OCI-LY1 (cell line): Measurements from ENCODE around the gene CLEC16A.
A peak's percentile ranks its signal among the peaks of the same experiment; 100 is the strongest.

ENCODE experiments used
- H2AFZ ChIP-seq: fragments of 200-600 bp; sonication (generic), shearing (Covaris generic); 2 replicates; pipeline ENCODE4 v1.6.0; 2014; ENCODE audit warnings: antibody characterized with exemption, mild to moderate bottlenecking, low read length
- H3F3A ChIP-seq: fragments of 200-600 bp; sonication (generic), shearing (Covaris generic); 2 replicates; pipeline ENCODE4 v1.6.0; 2014; ENCODE audit warnings: mild to moderate bottlenecking, antibody characterized with exemption, low read length, moderate library complexity; ENCODE audit not compliant: insufficient read depth
- H3K27ac ChIP-seq: fragments of 200-600 bp; sonication (generic); 2 replicates; pipeline ENCODE4 v1.5.1; 2014; ENCODE audit warnings: low read length, mixed run types, mild to moderate bottlenecking, low read depth; ENCODE audit not compliant: poor library complexity, severe bottlenecking
- H3K27me3 ChIP-seq: fragments of 200-600 bp; sonication (generic); 2 replicates; pipeline ENCODE4 v1.6.0; 2014; ENCODE audit warnings: antibody characterized with exemption, mild to moderate bottlenecking, low read length, moderate library complexity; ENCODE audit not compliant: insufficient read depth
- H3K36me3 ChIP-seq: fragments of 200-600 bp; sonication (generic); 2 replicates; pipeline ENCODE4 v1.6.1; 2014; ENCODE audit warnings: mild to moderate bottlenecking, antibody characterized with exemption, low read length, moderate library complexity, mixed read lengths; ENCODE audit not compliant: insufficient read depth
- H3K4me1 ChIP-seq: fragments of 200-600 bp; sonication (generic); 2 replicates; pipeline ENCODE4 v1.5.1; 2014; ENCODE audit warnings: mild to moderate bottlenecking, low read length, moderate library complexity; ENCODE audit not compliant: insufficient read depth, severe bottlenecking
- H3K4me2 ChIP-seq: fragments of 200-600 bp; sonication (generic), shearing (Covaris generic); 2 replicates; pipeline ENCODE4 v1.6.1; 2014; ENCODE audit warnings: low read length
- H3K4me3 ChIP-seq: fragments of 200-600 bp; sonication (generic); 2 replicates; pipeline ENCODE4 v1.5.1; 2014; ENCODE audit warnings: low read length, low read depth, mild to moderate bottlenecking, mixed read lengths; ENCODE audit not compliant: poor library complexity, severe bottlenecking
- H3K79me2 ChIP-seq: fragments of 200-600 bp; shearing (Covaris generic); 2 replicates; pipeline ENCODE4 v1.6.1; 2016; ENCODE audit warnings: mixed run types, low read length, mixed read lengths; ENCODE audit not compliant: insufficient read depth
- H3K9ac ChIP-seq: fragments of 200-600 bp; sonication (generic), shearing (Covaris generic); 2 replicates; pipeline ENCODE4 v1.6.1; 2014; ENCODE audit warnings: mild to moderate bottlenecking, low read length, mixed read lengths
- H3K9me2 ChIP-seq: fragments of 200-600 bp; sonication (generic), shearing (Covaris generic); 2 replicates; pipeline ENCODE4 v1.6.1; 2014; ENCODE audit warnings: low read depth, mild to moderate bottlenecking, low read length, mixed read lengths
- H3K9me3 ChIP-seq: fragments of 200-600 bp; shearing (Covaris generic); 2 replicates; pipeline ENCODE4 v1.6.1; 2014; ENCODE audit warnings: low read length, mixed read lengths
- H4K20me1 ChIP-seq: fragments of 200-600 bp; sonication (generic), shearing (Covaris generic); 2 replicates; pipeline ENCODE4 v1.6.0; 2016; ENCODE audit warnings: mild to moderate bottlenecking, low read length; ENCODE audit not compliant: insufficient read depth
- CTCF ChIP-seq: fragments of 200-600 bp; sonication (generic), shearing (Covaris generic); IDR thresholded peaks from 2 replicates; pipeline ENCODE4 v1.5.1; 2017; ENCODE audit warnings: mild to moderate bottlenecking, antibody characterized with exemption, low read length, moderate library complexity, mixed read lengths
- EZH2 ChIP-seq: fragments of 200-600 bp; sonication (generic), shearing (Covaris generic); IDR thresholded peaks from 2 replicates; pipeline ENCODE4 v1.8.0; 2017; ENCODE audit warnings: borderline replicate concordance, mixed run types, mild to moderate bottlenecking, antibody characterized with exemption, low read length, moderate library complexity, mixed read lengths

Gene CLEC16A

GRCh38 chr16:10943064-10943353 is 1.4 kb upstream of the CLEC16A start:
- TF ChIP-seq CTCF (no peak), EZH2 (no peak)
- H4K20me1 ChIP-seq: no peaks in the 10 kb centered on the region
- no peaks in the 10 kb centered on the region for H3K9me2 ChIP-seq
- H3K4me1 ChIP-seq: peaks cover 71% of the 10 kb centered on the region
- peaks cover 16% of the 10 kb centered on the region for H3K79me2 ChIP-seq
- no peak overlapping the region for H2AFZ ChIP-seq
- H3K4me3 ChIP-seq: peak overlapping the region; percentile 71
- peaks cover 8% of the 10 kb centered on the region; the same call in 1 of the 2 replicates for H3K36me3 ChIP-seq
- H3K27ac ChIP-seq: no peak overlapping the region
- no peaks in the 10 kb centered on the region for H3F3A ChIP-seq
- H3K4me2 ChIP-seq: peak overlapping the region; percentile 86
- no peak overlapping the region; the same call in 1 of the 2 replicates for H3K9ac ChIP-seq
- H3K27me3 ChIP-seq: no peaks in the 10 kb centered on the region
- no peaks in the 10 kb centered on the region for H3K9me3 ChIP-seq

GRCh38 chr16:10945065-10945787 is 862 bp downstream of the CLEC16A start:
- peaks cover 20% of the 10 kb centered on the region for H3K79me2 ChIP-seq
- H2AFZ ChIP-seq: no peak overlapping the region
- H3K27me3 ChIP-seq: no peaks in the 10 kb centered on the region
- H3K9ac ChIP-seq: peak overlapping the region; percentile 82
- no peaks in the 10 kb centered on the region for H3K9me3 ChIP-seq
- peak overlapping the region; percentile 80 for H3K4me2 ChIP-seq
- H3K4me3 ChIP-seq: peak overlapping the region; percentile 92
- no peak for TF ChIP-seq CTCF
- TF ChIP-seq EZH2: no peak
- no peaks in the 10 kb centered on the region for H3K9me2 ChIP-seq
- no peaks in the 10 kb centered on the region for H3K36me3 ChIP-seq
- no peaks in the 10 kb centered on the region for H4K20me1 ChIP-seq
- H3K27ac ChIP-seq: no peak overlapping the region
- H3K4me1 ChIP-seq: peaks cover 75% of the 10 kb centered on the region
- no peaks in the 10 kb centered on the region for H3F3A ChIP-seq

GRCh38 chr16:10946308-10946707 is 1.9 kb downstream of the CLEC16A start:
- no peak overlapping the region for H3K27ac ChIP-seq
- peak overlapping the region; percentile 82; the same call in 1 of the 2 replicates for H3K9ac ChIP-seq
- H3K4me1 ChIP-seq: peaks cover 74% of the 10 kb centered on the region
- H2AFZ ChIP-seq: no peak overlapping the region
- no peaks in the 10 kb centered on the region for H3K9me3 ChIP-seq
- peaks cover 20% of the 10 kb centered on the region for H3K79me2 ChIP-seq
- peak overlapping the region; percentile 92 for H3K4me3 ChIP-seq
- TF ChIP-seq EZH2 (no peak), CTCF (no peak)
- no peaks in the 10 kb centered on the region for H3K9me2 ChIP-seq
- H4K20me1 ChIP-seq: no peaks in the 10 kb centered on the region
- H3F3A ChIP-seq: no peaks in the 10 kb centered on the region
- H3K36me3 ChIP-seq: no peaks in the 10 kb centered on the region
- no peaks in the 10 kb centered on the region for H3K27me3 ChIP-seq
- peak overlapping the region; percentile 80 for H3K4me2 ChIP-seq
